Stimulated activated naive B cell treated with anti-CD40 and anti-IgM and Interleukin-4, amounts not matched to agents 10 μg/mL and 1 μg/mL and 100 μg/mL, for 72 hours (primary cell): ENCODE measurements around the gene FGF11.

Experiments used
- ATAC-seq, 2 donors: fragments of 150-1000 bp; cut with Tn5 transposase; replicated peaks; 2 replicates each; pipeline ENCODE4 v1.10.0; 2021; ENCODE audit warnings: moderate library complexity in 1 of 2
- DNase-seq: peaks from one replicate; pipeline ENCODE4 v3.0.0; 2021
- H3K27ac Mint-ChIP-seq: one replicate; pipeline ENCODE4 v1.8.0; 2022; ENCODE audit warnings: mild to moderate bottlenecking, mixed read lengths
- H3K27me3 Mint-ChIP-seq, 2 donors: one replicate each; pipeline ENCODE4 v1.8.0; 2022; ENCODE audit warnings: mixed read lengths in 2 of 2
- H3K36me3 Mint-ChIP-seq, 2 donors: one replicate each; pipeline ENCODE4 v1.8.0; 2022; ENCODE audit warnings: mixed read lengths in 2 of 2, mild to moderate bottlenecking in 1 of 2
- H3K4me1 Mint-ChIP-seq, 2 donors: one replicate each; pipeline ENCODE4 v1.8.0; 2022; ENCODE audit warnings: mixed read lengths in 2 of 2, mild to moderate bottlenecking in 1 of 2
- H3K4me3 Mint-ChIP-seq, 2 donors: one replicate each; pipeline ENCODE4 v1.8.0; 2022; ENCODE audit warnings: mild to moderate bottlenecking in 2 of 2, mixed read lengths in 2 of 2, moderate library complexity in 1 of 2
- H3K9me3 Mint-ChIP-seq, 2 donors: one replicate each; pipeline ENCODE4 v1.8.0; 2022; ENCODE audit warnings: mixed read lengths in 2 of 2, mild to moderate bottlenecking in 1 of 2

FGF11 gene

DNA sequence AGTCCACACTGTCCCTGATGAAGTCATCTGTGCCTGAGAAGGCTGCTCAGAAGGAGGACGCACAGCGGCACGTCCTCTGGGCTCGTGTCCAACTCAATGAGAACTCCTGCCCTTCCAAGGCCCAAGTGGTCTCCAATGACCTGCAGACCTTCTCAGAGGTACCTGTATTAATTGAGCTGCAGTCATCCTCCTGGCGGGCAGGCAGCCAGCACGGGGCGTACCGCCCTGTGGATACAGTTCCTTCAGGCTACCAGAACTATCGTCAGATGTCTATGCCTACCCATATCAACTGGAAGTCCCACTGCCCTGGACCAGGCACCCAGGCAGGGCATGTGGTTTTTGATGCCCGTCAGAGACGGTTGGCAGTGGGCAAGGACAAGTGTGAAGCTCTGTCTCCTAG is 7.0 kb upstream of the FGF11 start:
- Mint-ChIP-seq H3K27ac (peak overlapping the region; percentile 20), H3K36me3 (peaks cover 3% of the 10 kb centered on the region in 2 donors), H3K4me1 (peaks cover 9 to 16% of the 10 kb centered on the region in 2 donors), H3K4me3 (no peak overlapping the region), H3K27me3 (peaks cover 0 to 4% of the 10 kb centered on the region in 2 donors), H3K9me3 (no peaks in the 10 kb centered on the region)
- ATAC-seq = no peak
- DNase-seq = no peak

GRCh38 chr17:7435676-7436555 is 3.4 kb upstream of the FGF11 start:
- ATAC-seq = peak; percentile 34 to 45
- Mint-ChIP-seq H3K27me3 (peaks cover 28 to 29% of the 10 kb centered on the region in 2 donors), H3K36me3 (peaks cover 14 to 16% of the 10 kb centered on the region in 2 donors), H3K4me3 (peak overlapping the region; percentile 89 to 94), H3K9me3 (no peaks in the 10 kb centered on the region), H3K27ac (peak overlapping the region; percentile 93), H3K4me1 (peaks cover 35 to 49% of the 10 kb centered on the region in 2 donors)
- peak; percentile 52 for DNase-seq

DNA sequence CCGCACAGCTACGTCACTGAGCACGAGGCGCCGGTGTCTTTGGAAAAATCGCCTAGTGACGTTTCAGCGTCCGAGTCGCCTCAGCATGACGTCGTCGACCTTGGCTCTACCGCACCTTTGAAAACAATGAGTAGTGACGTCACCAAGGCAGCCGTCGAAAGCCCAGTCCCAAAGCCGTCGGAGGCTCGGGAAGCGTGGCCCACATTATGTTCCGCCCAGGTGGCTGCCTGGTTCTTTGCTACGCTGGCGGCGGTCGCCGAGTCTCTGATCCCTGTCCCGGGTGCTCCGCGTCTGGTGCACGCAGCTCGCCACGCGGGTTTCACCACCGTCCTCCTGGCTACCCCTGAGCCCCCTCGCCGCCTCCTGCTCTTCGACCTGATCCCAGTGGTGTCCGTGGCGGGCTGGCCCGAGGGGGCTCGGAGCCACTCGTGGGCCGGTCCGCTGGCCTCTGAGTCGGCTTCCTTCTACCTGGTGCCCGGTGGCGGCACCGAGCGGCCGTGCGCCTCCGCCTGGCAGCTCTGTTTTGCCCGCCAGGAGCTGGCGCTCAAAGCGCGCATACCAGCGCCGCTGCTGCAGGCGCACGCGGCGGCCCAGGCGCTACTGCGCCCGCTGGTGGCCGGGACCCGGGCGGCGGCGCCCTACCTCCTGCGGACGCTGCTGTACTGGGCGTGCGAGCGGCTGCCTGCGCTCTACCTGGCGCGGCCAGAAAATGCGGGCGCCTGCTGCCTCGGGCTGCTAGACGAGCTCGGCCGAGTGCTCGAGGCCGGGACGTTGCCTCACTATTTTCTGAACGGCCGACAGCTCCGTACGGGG is 2.5 kb upstream of the FGF11 start:
- Mint-ChIP-seq H3K27ac (peak overlapping the region; percentile 81), H3K4me3 (peak overlapping the region; percentile 89 to 94), H3K4me1 (peaks cover 36 to 49% of the 10 kb centered on the region in 2 donors), H3K36me3 (peaks cover 14 to 16% of the 10 kb centered on the region in 2 donors), H3K27me3 (peaks cover 35 to 37% of the 10 kb centered on the region in 2 donors), H3K9me3 (no peaks in the 10 kb centered on the region)
- DNase-seq = peak; percentile 71
- peak; percentile 58 to 63 for ATAC-seq

DNA sequence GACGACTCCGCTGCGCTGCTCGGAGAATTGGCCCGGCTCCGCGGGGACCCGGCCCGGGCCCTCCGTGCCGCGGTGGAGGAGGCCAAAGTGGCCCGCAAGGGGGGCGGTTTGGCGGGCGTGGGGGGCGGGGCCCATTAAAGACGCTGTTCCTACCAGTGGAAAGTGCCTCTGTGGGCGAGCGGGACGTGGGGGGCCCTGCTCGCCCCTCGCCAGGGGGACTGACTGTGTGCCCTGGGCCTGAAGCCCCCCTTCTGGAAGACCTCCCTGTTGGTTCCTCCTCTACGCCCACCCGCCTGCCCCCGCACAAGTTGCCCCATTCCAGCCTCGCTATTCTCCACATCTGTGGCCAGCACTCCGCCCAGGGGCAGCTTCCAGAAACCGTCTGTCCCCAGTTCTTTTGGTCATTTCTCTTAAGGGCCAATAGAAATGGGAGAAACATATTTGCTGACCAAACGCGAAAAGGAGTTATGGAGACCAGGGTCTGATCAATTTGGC is 1.9 kb upstream of the FGF11 start:
- H3K4me1 Mint-ChIP-seq = peaks cover 36 to 49% of the 10 kb centered on the region in 2 donors
- DNase-seq = no peak
- no peaks in the 10 kb centered on the region for H3K9me3 Mint-ChIP-seq
- no peak overlapping the region for H3K27ac Mint-ChIP-seq
- peaks cover 39 to 44% of the 10 kb centered on the region in 2 donors for H3K27me3 Mint-ChIP-seq
- no peak for ATAC-seq
- H3K4me3 Mint-ChIP-seq = peak overlapping the region; percentile 89 to 94
- peaks cover 14 to 16% of the 10 kb centered on the region in 2 donors for H3K36me3 Mint-ChIP-seq

DNA sequence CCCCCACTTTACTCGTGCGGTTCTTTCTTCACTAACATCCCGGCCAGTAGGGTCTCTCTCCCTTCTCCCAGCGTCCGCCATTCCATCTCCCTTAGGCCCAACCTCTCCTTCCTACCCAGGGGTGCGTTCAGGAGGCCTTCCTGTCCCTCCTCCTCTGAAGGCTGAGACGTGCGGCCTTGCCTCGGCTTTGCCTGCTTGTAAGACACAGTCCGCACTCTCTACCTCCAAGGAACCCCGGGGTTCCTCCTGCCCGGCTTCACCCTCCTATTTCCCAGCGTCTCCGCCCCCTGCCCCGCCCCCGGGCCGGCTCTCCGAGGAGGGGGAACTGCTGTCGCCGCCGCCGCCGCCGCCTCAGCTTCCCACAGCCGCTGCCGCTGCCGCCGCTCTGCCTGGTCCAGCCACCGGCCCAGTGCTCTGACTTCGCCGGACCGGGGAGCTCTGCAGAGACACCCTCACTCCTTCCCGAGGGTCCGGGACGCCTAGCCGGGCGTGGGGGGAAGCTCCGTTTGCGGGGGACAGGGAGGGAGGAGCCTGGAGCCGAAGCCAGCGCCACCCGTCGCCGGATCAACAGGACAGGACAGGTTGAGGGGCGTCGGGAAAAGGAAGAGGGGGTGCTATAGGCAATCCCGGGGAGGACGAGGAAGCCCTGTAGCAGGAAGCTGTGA is 1.2 kb upstream of the FGF11 start:
- no peaks in the 10 kb centered on the region for H3K9me3 Mint-ChIP-seq
- peaks cover 45 to 49% of the 10 kb centered on the region in 2 donors for H3K27me3 Mint-ChIP-seq
- H3K27ac Mint-ChIP-seq = peak overlapping the region; percentile 87
- peaks cover 36 to 49% of the 10 kb centered on the region in 2 donors for H3K4me1 Mint-ChIP-seq
- DNase-seq (no peak), ATAC-seq (no peak)
- H3K36me3 Mint-ChIP-seq = peaks cover 14 to 16% of the 10 kb centered on the region in 2 donors
- peak overlapping the region; percentile 65 to 88 for H3K4me3 Mint-ChIP-seq

GRCh38 chr17:7438656-7439460 is 454 bp upstream of the FGF11 start:
- peaks cover 14 to 16% of the 10 kb centered on the region in 2 donors for H3K36me3 Mint-ChIP-seq
- peaks cover 36 to 49% of the 10 kb centered on the region in 2 donors for H3K4me1 Mint-ChIP-seq
- no peaks in the 10 kb centered on the region for H3K9me3 Mint-ChIP-seq
- peaks cover 53 to 55% of the 10 kb centered on the region in 2 donors for H3K27me3 Mint-ChIP-seq
- H3K4me3 Mint-ChIP-seq = peak overlapping the region; percentile 65 to 88
- peak overlapping the region; percentile 51 for H3K27ac Mint-ChIP-seq
- DNase-seq = no peak
- ATAC-seq = no peak

DNA sequence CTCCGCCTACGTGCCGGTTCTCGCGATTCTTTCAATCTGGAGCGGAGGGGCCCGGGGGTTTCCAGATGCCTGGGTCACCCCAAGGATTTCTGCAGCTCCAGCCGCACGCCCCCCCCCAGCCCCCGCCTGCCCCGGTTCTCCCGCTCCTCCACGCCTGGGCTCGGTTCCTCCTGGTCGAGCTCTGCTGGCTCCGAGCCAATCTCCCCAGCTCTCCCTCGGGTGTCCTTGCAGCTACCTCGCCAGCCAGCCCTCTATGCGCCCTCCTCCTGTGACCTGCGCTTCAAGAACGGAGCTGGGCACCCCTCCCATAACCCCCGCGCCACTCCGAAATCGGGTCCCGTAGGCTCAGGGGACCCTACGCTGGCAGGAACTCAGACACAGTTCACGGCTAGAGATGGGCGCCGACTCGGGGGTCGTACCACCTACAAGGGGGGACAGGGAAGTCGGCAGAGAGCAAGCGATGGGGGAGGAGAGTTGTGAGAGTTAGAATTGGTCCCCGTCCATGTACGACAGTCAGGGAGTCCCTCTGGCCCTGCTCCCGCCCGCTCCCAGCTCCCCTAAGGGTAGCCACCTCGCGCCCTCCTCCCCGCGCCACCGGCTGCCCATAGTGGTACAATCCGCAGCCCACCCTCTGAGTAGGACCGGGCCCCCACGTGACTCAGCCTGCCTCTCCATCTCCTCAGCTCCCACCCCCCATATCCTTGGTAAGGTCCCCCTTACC is 961 bp downstream of the FGF11 start:
- H3K4me3 Mint-ChIP-seq = peak overlapping the region; percentile 88 to 92
- no peak for DNase-seq
- no peaks in the 10 kb centered on the region for H3K9me3 Mint-ChIP-seq
- peaks cover 40 to 54% of the 10 kb centered on the region in 2 donors for H3K4me1 Mint-ChIP-seq
- no peak for ATAC-seq
- H3K27ac Mint-ChIP-seq = peak overlapping the region; percentile 91
- peaks cover 14 to 16% of the 10 kb centered on the region in 2 donors for H3K36me3 Mint-ChIP-seq
- peaks cover 59 to 65% of the 10 kb centered on the region in 2 donors for H3K27me3 Mint-ChIP-seq

GRCh38 chr17:7440834-7441195 is 1.5 kb downstream of the FGF11 start:
- Mint-ChIP-seq H3K9me3 (no peaks in the 10 kb centered on the region), H3K4me3 (peak overlapping the region; percentile 88 to 92), H3K4me1 (peaks cover 45 to 58% of the 10 kb centered on the region in 2 donors), H3K27me3 (peaks cover 65 to 70% of the 10 kb centered on the region in 2 donors), H3K27ac (peak overlapping the region; percentile 91), H3K36me3 (peaks cover 16% of the 10 kb centered on the region in 2 donors)
- DNase-seq = no peak
- peak; percentile 41 to 46 for ATAC-seq

DNA sequence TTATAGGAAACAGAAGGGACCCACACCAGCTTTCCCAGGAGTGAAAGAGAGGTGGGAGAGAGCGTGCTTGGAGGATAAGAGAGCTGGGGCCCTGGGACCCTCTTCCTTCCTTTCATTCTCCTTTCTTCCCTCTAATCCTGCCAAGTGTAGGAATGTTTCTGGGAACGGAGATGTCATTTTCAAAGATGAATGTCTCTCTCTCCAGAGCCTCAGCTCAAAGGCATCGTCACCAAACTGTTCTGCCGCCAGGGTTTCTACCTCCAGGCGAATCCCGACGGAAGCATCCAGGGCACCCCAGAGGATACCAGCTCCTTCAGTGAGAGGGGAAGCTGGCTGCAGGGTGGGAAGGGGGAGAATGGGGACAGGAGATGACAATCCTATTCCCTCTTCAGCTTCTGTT is 2.0 kb downstream of the FGF11 start:
- ATAC-seq = no peak
- peaks cover 42 to 58% of the 10 kb centered on the region in 2 donors for H3K4me1 Mint-ChIP-seq
- no peak overlapping the region for H3K4me3 Mint-ChIP-seq
- DNase-seq = no peak
- no peak overlapping the region for H3K27ac Mint-ChIP-seq
- no peaks in the 10 kb centered on the region for H3K9me3 Mint-ChIP-seq
- peaks cover 68 to 75% of the 10 kb centered on the region in 2 donors for H3K27me3 Mint-ChIP-seq
- peaks cover 16% of the 10 kb centered on the region in 2 donors for H3K36me3 Mint-ChIP-seq

GRCh38 chr17:7442142-7442541 is 2.8 kb downstream of the FGF11 start:
- peaks cover 12 to 13% of the 10 kb centered on the region in 2 donors for H3K36me3 Mint-ChIP-seq

GRCh38 chr17:7443499-7444485 is 4.5 kb downstream of the FGF11 start:
- ATAC-seq (no peak), DNase-seq (no peak)
- Mint-ChIP-seq H3K27ac (no peak overlapping the region), H3K36me3 (peaks cover 3 to 4% of the 10 kb centered on the region in 2 donors), H3K9me3 (no peaks in the 10 kb centered on the region), H3K4me3 (peak overlapping the region in 1 of 2 donors; percentile 25), H3K4me1 (peaks cover 28 to 32% of the 10 kb centered on the region in 2 donors), H3K27me3 (peaks cover 73 to 84% of the 10 kb centered on the region in 2 donors)

More at GRCh38 chr17:7442142-7442541, 2.8 kb downstream of the FGF11 start:
- peaks cover 38 to 49% of the 10 kb centered on the region in 2 donors for H3K4me1 Mint-ChIP-seq
- no peak overlapping the region for H3K4me3 Mint-ChIP-seq
- ATAC-seq = no peak
- H3K27ac Mint-ChIP-seq = no peak overlapping the region
- no peak for DNase-seq
- peaks cover 77 to 84% of the 10 kb centered on the region in 2 donors for H3K27me3 Mint-ChIP-seq
- H3K9me3 Mint-ChIP-seq = no peaks in the 10 kb centered on the region
